Thoracic aorta (tissue), 2 donors: ENCODE results near the gene SELENOW. TPM values are rescaled to one million over a fixed set of nuclear protein-coding genes. Genes with fewer than 3 reads are reported as not detected.

Experiments used
- ATAC-seq: fragments of 150-250 bp; one replicate; pipeline ENCODE4 v1.8.0; 2017; ENCODE audit warnings: low read depth; ENCODE audit not compliant: insufficient number of reproducible peaks, low FRiP score
- DNase-seq: peaks from one replicate; pipeline ENCODE4 v3.0.0-alpha.2; 2020; ENCODE audit warnings: low spot score
- H3K27ac ChIP-seq, 2 donors: fragments of 200-600 bp; sonication (generic); 1 replicate in 1 of 2; 2 replicates in 1 of 2; pipeline ENCODE4 v1.5.1; 2016; ENCODE audit warnings: mild to moderate bottlenecking in 2 of 2, moderate library complexity in 2 of 2
- H3K27me3 ChIP-seq: fragments of 200-600 bp; sonication (generic); replicated peaks from 2 replicates; pipeline ENCODE4 v1.6.0; 2016; ENCODE audit warnings: mild to moderate bottlenecking; ENCODE audit not compliant: insufficient read depth
- H3K36me3 ChIP-seq: fragments of 200-600 bp; sonication (generic); one replicate; pipeline ENCODE4 v1.5.1; 2016
- H3K4me1 ChIP-seq, 2 donors: fragments of 200-600 bp; sonication (generic); 1 replicate in 1 of 2; 2 replicates in 1 of 2; pipeline versions ENCODE4 v1.5.1 to v1.6.0; 2016; ENCODE audit warnings: low read depth in 2 of 2, mild to moderate bottlenecking in 1 of 2; ENCODE audit not compliant: control insufficient read depth in 1 of 2
- H3K4me3 ChIP-seq: fragments of 200-600 bp; sonication (generic); 2 replicates; pipeline ENCODE4 v1.5.1; 2016; ENCODE audit warnings: mild to moderate bottlenecking
- H3K9me3 ChIP-seq: fragments of 200-600 bp; sonication (generic); 2 replicates; pipeline ENCODE4 v1.5.1; 2016
- total RNA-seq, 2 donors: library from RNA; depleted of rRNA; stranded (reverse); fragments of >200 nt; gene quantifications; one replicate each; pipeline versions ENCODE4 v1.1.0 to v1.2.3, GENCODE V29; 2016
- TF ChIP-seq, protein P1 (sequence below): fragments of 200-600 bp; sonication (generic); IDR thresholded peaks from one replicate; pipeline ENCODE4 v1.5.1; 2019; ENCODE audit warnings: antibody characterized with exemption

Gene SELENOW
- total RNA-seq, 2 donors from 2014 or later = 504 to 1,102 TPM

DNA sequence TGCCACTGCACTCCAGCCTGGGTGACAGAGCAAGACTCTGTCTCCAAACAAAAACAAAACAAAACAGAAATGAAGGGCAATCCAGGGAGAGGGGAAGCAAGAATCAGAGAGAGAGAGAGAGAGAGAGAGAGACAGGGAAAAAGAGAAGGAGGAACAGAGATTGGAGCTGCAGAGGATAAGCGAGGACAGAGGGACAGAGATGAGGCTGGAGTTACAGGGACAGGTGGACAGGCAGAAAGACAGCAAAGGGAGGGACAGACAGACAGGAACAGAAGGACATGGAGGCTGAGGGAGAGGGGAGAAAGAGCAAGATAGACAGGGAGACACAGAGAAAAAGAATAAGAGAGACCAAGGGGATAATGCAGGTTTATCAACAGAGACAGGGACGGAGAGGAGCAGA, 41.9 kb downstream of the SELENOW start:
- TF ChIP-seq, protein P1, sequence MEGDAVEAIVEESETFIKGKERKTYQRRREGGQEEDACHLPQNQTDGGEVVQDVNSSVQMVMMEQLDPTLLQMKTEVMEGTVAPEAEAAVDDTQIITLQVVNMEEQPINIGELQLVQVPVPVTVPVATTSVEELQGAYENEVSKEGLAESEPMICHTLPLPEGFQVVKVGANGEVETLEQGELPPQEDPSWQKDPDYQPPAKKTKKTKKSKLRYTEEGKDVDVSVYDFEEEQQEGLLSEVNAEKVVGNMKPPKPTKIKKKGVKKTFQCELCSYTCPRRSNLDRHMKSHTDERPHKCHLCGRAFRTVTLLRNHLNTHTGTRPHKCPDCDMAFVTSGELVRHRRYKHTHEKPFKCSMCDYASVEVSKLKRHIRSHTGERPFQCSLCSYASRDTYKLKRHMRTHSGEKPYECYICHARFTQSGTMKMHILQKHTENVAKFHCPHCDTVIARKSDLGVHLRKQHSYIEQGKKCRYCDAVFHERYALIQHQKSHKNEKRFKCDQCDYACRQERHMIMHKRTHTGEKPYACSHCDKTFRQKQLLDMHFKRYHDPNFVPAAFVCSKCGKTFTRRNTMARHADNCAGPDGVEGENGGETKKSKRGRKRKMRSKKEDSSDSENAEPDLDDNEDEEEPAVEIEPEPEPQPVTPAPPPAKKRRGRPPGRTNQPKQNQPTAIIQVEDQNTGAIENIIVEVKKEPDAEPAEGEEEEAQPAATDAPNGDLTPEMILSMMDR = no peak
- H3K27me3 ChIP-seq = no peaks in the 10 kb centered on the region

DNA sequence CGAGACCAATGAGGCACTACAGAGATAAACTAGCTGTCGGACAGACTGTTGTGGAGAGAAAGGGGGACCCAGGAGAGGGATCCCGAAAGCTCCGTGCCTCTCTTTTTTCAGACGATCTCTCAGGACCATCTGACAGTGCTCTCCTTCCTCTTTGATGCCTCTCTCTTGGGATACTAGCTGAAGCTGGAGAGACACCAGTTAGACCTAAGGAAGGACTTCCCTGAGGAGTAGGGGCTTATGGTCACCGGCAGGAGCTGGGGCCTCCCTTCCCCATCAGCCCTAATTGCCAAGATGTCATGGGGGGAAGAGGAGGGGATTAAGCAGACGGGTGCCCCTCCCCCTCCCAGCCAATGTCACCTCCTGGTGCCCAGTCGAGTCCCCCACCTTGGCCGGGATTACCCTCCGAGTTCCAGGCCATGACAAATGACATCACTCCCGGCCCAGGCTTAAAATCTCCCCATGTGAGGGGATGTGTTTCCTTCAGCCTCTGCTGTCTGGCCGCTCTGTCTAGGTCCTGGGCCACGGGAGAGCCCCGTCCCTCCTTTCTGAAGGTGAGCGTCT, 43.0 kb downstream of the SELENOW start, which contains the start of gene CRX:
Gene CRX, plus strand, starts transcription at position 478 of the 561 bp plus-strand sequence. CDS start 12,507 bp downstream, outside the sequence.
- Histone ChIP-seq H3K9me3 (no peaks in the 10 kb centered on the region), H3K27ac (no peak within 1 kb of the TSS), H3K36me3 (no peaks in the 10 kb centered on the region), H3K4me3 (no peak within 1 kb of the TSS), H3K4me1 (no peaks in the 10 kb centered on the region), H3K27me3 (no peaks in the 10 kb centered on the region)
- TF ChIP-seq, protein P1 = no peak
- DNase-seq = no peak
- no peak for ATAC-seq

More for the DNA sequence above, 41.9 kb downstream of the SELENOW start:
- Histone ChIP-seq H3K27ac (no peak overlapping the region), H3K4me3 (no peak overlapping the region), H3K9me3 (no peaks in the 10 kb centered on the region), H3K36me3 (no peaks in the 10 kb centered on the region), H3K4me1 (no peaks in the 10 kb centered on the region)
- DNase-seq (no peak), ATAC-seq (no peak)

GRCh38 chr19:47824396-47824795, 45.9 kb downstream of the SELENOW start:
- no peak for ATAC-seq
- no peak for DNase-seq
- H3K4me3 ChIP-seq = no peak overlapping the region
- H3K27ac ChIP-seq = no peak overlapping the region
- no peaks in the 10 kb centered on the region for H3K27me3 ChIP-seq
- no peaks in the 10 kb centered on the region for H3K4me1 ChIP-seq
- H3K36me3 ChIP-seq = no peaks in the 10 kb centered on the region
- TF ChIP-seq, protein P1 = no peak
- H3K9me3 ChIP-seq = no peaks in the 10 kb centered on the region

- Histone ChIP-seq H3K27me3 (no peaks in the 10 kb centered on the region), H3K4me1 (no peaks in the 10 kb centered on the region), H3K9me3 (no peaks in the 10 kb centered on the region), H3K27ac (no peak overlapping the region), H3K4me3 (no peak overlapping the region), H3K36me3 (no peaks in the 10 kb centered on the region)
- no peak for ATAC-seq
- no peak for DNase-seq
- TF ChIP-seq, protein P1 = no peak
Measured at GRCh38 chr19:47826800-47827199, 48.3 kb downstream of the SELENOW start.

DNA sequence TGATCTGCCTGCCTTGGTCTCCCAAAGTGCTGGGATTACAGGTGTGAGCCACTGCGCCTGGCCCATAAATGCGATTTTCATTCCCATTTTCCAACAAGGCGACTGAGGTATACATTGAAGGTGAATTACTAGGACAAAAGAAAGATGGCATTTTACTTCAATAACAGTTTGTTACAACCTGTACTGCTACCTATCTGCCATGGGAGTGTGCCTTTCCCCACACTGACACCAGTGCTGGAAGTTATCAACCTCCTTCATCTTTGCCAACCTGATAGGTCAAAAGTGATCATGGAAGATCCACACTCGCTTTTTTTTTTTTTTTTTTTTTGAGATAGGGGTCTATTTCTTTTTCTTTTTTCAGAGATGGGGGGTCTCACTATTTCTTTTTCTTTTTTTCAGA, 54.2 kb downstream of the SELENOW start:
- no peak for DNase-seq
- no peaks in the 10 kb centered on the region for H3K9me3 ChIP-seq
- TF ChIP-seq, protein P1 = no peak
- H3K27ac ChIP-seq = no peak overlapping the region
- no peaks in the 10 kb centered on the region for H3K4me1 ChIP-seq
- no peak for ATAC-seq
- H3K4me3 ChIP-seq = no peak overlapping the region
- H3K27me3 ChIP-seq = no peaks in the 10 kb centered on the region
- H3K36me3 ChIP-seq = no peaks in the 10 kb centered on the region

Other genes with a start within 250 kb of the SELENOW start
- gene ZNF541, start 205.6 kb upstream of the SELENOW start, total RNA-seq = not detected
- gene BICRA, start 169.6 kb upstream of the SELENOW start, total RNA-seq = 10 to 100 TPM; 10.8 to 18.4 TPM
- gene EHD2, start 65.3 kb upstream of the SELENOW start, total RNA-seq = 100 to 1,000 TPM; 141 to 195 TPM
- 100 to 1,000 TPM; 189 to 220 TPM for gene NOP53, start 33.2 kb upstream of the SELENOW start, total RNA-seq
- gene TPRX1, start 25.8 kb downstream of the SELENOW start, total RNA-seq = not detected
- gene CRX, start 43.2 kb downstream of the SELENOW start, total RNA-seq = not detected
- not detected for gene TPRX2, start 80.5 kb downstream of the SELENOW start, total RNA-seq
- not detected for gene SULT2A1, start 107.6 kb downstream of the SELENOW start, total RNA-seq
- gene BSPH1, start 213.5 kb downstream of the SELENOW start, total RNA-seq = not detected
- not detected for gene ELSPBP1, start 215.9 kb downstream of the SELENOW start, total RNA-seq